ENCODE data around the gene MRTFA.
A peak's percentile ranks its signal among the peaks of the same experiment; 100 is the strongest.

Gene MRTFA

GRCh38 chr22:40452730-40453487 lies 183.6 kb downstream of the MRTFA start:
- no peak for DNase-seq

- peak; percentile 20 to 21 for DNase-seq
Measured at GRCh38 chr22:40451210-40451609, 185.3 kb downstream of the MRTFA start.

GRCh38 chr22:40450616-40451015 lies 185.9 kb downstream of the MRTFA start:
- no peak for DNase-seq

- DNase-seq: no peak
Measured at GRCh38 chr22:40449676-40450035, 186.9 kb downstream of the MRTFA start.

GRCh38 chr22:40446203-40446602 lies 190.3 kb downstream of the MRTFA start:
- no peak for DNase-seq

- no peak for DNase-seq
Measured at GRCh38 chr22:40444178-40444831, 192.2 kb downstream of the MRTFA start.

- DNase-seq: no peak
Measured at GRCh38 chr22:40443732-40444131, 192.8 kb downstream of the MRTFA start.

- no peak for DNase-seq
Measured at GRCh38 chr22:40441761-40442390, 194.6 kb downstream of the MRTFA start.

- peak in 1 of 2 donors; percentile 26 for DNase-seq
Measured at GRCh38 chr22:40436505-40437431, 199.8 kb downstream of the MRTFA start.

- no peak for DNase-seq
Measured at GRCh38 chr22:40434745-40435144, 201.8 kb downstream of the MRTFA start.

- DNase-seq: no peak
Measured at GRCh38 chr22:40434106-40434505, 202.4 kb downstream of the MRTFA start.

GRCh38 chr22:40433416-40434090 lies 203.0 kb downstream of the MRTFA start:
- no peak for DNase-seq

GRCh38 chr22:40432625-40433024 lies 203.9 kb downstream of the MRTFA start:
- no peak for DNase-seq

- DNase-seq: no peak
Measured at GRCh38 chr22:40432157-40432556, 204.4 kb downstream of the MRTFA start.

- DNase-seq: no peak
Measured at GRCh38 chr22:40430991-40431390, 205.5 kb downstream of the MRTFA start.

- DNase-seq: no peak
Measured at GRCh38 chr22:40429481-40429880, 207.0 kb downstream of the MRTFA start.

GRCh38 chr22:40428796-40429195 lies 207.7 kb downstream of the MRTFA start:
- DNase-seq: no peak

GRCh38 chr22:40426594-40427333 lies 209.8 kb downstream of the MRTFA start:
- DNase-seq: no peak

GRCh38 chr22:40425082-40425481 lies 211.4 kb downstream of the MRTFA start:
- no peak for DNase-seq

- DNase-seq: no peak
Measured at GRCh38 chr22:40423882-40424640, 212.5 kb downstream of the MRTFA start.

- no peak for DNase-seq
Measured at GRCh38 chr22:40423310-40423688, 213.2 kb downstream of the MRTFA start.
